H54 (cell line): Measurements from ENCODE around the gene TCF7.

ENCODE experiments used
- DNase-seq: peaks from one replicate; pipeline ENCODE4 v3.0.0; 2011; ENCODE audit warnings: low spot score, mixed read lengths; ENCODE audit not compliant: insufficient read length
- FAIRE-seq: peaks from 3 replicates; lab custom pipeline; 2011; peaks lifted over from hg19 to GRCh38; lab: Jason Lieb, UNC
- POLR2A ChIP-seq: IDR thresholded peaks from 2 replicates; pipeline ENCODE4 v1.6.1; 2011; ENCODE audit warnings: low read depth, mild to moderate bottlenecking, low read length

The TCF7 gene

DNA sequence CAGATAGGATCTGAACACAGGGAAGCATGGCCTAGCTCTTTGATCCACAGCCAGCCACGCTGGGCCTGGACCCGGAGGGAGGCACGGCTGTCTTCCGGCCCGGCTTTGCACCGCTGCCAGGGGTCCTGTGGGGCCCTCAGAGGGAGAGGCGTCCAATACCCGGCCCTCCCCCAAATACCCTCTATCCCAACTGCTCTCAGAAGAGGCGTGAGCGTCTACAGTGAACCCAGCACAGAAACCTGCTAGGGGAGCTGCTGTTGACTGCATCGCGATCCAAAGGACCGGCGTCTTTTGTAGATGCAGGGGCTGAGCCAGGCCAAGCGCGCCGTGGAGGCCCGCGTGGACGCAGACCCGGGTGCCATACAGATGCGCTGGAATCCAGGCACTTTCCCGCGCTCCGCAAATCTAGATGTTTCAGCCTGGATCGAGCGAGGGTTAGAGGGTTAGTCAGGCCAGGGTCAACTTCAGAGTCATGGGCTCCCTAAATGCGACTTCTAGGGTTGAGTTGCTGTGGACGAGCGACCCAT lies 1.1 kb upstream of the TCF7 start:
- FAIRE-seq (no peak), DNase-seq (no peak)
- no peak for TF ChIP-seq POLR2A

DNA sequence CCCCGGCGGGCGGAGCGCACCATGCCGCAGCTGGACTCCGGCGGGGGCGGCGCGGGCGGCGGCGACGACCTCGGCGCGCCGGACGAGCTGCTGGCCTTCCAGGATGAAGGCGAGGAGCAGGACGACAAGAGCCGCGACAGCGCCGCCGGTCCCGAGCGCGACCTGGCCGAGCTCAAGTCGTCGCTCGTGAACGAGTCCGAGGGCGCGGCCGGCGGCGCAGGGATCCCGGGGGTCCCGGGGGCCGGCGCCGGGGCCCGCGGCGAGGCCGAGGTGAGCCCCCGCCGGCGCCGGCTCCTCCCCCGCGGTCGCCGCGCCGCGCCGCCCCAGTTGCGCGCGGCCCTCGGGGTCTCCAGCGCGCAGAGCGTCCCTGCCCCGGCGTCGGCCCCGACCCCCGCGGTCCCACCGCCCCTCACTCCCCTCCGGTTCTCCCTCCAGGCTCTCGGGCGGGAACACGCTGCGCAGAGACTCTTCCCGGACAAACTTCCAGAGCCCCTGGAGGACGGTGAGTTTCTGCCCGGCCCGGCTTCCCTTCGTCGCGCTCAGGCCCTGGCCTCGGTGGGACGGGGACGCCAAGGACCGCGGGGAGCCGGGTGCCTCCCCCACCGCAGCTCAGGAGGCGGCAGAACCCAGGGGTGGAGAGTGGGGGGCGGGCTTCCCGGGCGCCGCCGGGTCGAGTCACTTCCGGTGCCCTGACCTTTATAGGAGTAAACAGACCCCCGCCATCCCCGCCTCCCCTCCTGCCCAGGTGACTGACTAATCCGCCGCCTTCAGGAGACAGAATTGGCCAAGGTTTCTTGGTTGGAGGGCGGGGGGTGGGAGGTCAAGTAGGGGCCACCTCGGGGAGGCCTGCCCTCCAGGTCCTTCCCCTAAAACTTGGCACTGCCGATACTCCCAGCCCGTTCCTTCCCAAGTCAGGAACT lies 665 bp downstream of the TCF7 start:
- no peak for DNase-seq
- no peak for TF ChIP-seq POLR2A
- no peak for FAIRE-seq

DNA sequence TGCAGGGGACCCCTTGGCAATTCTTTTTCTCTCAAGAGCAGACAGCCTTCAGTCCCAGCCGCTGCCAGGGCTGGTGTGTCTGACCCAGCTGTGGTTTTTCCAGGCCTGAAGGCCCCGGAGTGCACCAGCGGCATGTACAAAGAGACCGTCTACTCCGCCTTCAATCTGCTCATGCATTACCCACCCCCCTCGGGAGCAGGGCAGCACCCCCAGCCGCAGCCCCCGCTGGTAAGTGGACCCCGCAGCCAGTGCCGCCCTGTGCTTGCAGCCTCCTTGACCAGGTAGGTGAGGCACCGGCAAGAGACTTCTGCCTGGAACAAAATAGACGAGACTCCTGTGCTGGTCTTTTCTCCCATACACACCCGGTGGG lies 1.3 kb downstream of the TCF7 start:
- no peak for TF ChIP-seq POLR2A
- FAIRE-seq (no peak), DNase-seq (peak; percentile 47)

DNA sequence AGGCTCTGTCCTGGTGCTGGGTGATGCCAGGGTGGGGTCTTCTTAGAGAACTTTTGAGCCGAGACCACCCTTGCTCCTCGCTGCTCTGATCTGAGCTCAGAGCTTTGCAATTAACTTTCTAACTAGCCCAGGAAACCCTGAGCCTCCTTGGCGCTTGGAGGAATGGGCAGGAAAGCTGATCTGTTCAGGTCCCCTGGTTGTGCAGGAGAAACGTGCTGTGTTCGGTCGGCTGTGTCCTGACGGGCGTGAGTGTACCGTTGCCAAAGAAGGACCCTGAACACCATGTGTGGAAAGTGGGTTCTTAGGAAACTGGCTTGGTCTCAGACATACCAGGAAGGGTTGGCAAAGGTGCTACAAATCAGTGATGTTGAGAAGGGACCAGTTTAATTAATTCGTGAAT lies 1.8 kb downstream of the TCF7 start:
- FAIRE-seq = no peak
- DNase-seq = no peak
- no peak for TF ChIP-seq POLR2A

DNA sequence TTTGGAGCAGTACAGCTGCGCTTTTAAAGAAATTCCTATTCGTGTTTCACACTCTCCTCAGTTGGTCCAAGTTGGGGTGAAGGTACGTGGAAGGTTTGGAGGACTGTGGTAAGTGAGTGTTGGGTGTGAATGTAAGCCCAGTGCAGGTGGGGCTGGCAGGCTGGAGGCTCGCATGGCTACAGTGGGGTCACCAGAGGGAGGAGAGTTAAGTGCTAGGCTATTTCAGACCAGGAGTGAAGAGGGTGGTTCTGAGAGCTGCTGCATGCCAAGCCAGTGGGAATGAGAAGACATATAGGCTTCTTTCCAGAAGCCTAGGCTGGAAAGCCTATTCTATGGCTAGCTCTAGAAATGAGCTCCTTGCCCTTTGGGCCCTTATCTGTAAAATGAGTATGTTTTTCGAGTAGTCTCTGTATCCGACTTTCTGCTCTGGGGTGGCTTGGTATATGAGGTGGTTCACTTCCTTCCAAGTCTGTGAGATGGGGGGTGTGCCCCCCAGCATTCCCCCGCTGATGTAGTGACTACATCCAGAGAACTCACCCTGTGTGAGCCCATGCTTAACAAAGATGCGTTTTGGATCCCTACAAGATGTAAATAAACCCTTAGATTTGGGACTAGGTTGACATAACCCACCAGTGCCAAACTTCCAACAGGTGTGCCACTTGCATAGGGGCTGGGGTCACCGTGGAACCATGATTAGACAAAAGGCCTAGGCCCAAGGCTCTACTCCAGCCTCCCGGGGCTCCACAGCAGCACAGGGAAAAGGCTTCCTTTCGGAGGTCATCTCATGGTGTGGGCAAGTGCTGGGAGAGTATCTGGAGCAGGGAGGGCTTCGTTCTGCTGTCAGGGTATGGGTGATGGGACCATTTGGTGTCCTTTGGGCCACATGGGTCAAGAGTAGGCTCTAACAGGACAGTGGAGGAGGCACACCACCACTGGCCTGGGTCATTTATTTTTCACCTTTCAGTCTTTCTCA lies 2.6 kb downstream of the TCF7 start:
- FAIRE-seq (no peak), DNase-seq (no peak)
- TF ChIP-seq POLR2A = no peak

DNA sequence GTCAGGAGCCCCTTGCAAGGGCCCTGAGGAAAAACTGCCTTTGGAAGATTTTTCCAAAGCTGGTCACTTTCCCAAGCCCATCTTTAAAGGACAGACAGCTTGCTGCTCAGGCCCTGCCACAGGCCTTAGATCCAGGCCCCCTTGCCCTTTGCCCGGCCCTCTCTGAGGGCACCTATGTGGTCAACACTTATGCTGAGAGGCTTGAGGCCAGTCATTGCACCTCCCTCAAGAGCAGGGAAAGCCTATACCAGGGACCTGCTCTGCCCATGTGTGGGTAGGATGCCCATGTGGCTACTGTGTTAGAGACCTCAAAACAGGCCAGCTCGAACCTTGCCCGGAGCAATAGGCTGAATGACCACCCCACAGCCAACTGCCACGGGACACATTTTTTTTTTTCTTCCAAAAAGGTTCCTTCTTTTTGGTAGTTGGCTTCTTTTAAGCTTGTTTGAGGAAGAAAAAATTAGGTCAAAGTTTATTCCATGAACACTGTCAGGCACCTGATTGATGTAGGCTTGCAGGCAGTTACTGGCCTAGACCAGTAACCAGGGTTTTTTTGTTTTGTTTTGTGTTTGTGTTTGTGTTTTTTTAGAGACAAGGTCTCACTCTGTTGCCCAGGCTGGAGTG lies 3.8 kb downstream of the TCF7 start:
- no peak for TF ChIP-seq POLR2A
- no peak for FAIRE-seq

DNA sequence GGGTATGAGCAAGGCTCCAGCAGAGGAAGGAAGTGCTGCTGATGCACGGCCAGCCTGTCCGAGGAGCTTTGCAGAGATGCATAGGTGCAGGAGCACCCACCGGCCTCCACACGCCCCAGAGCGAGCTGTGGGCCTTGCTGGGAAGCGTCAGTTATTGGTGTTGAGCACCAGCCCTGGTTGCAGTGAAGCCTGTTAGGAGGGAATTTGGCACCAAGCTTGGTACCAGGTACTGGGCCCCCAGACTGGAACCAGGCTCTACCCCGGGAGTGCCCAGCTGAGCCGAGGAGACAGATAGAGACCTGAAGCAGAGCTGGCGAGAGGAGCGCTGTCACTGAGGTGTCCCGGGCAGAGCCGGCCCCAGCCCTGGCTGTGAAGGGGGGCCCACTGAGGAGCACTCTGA lies 5.2 kb downstream of the TCF7 start:
- DNase-seq (no peak), FAIRE-seq (no peak)
- no peak for TF ChIP-seq POLR2A

More for the DNA sequence above, 3.8 kb downstream of the TCF7 start:
- no peak for DNase-seq

DNA sequence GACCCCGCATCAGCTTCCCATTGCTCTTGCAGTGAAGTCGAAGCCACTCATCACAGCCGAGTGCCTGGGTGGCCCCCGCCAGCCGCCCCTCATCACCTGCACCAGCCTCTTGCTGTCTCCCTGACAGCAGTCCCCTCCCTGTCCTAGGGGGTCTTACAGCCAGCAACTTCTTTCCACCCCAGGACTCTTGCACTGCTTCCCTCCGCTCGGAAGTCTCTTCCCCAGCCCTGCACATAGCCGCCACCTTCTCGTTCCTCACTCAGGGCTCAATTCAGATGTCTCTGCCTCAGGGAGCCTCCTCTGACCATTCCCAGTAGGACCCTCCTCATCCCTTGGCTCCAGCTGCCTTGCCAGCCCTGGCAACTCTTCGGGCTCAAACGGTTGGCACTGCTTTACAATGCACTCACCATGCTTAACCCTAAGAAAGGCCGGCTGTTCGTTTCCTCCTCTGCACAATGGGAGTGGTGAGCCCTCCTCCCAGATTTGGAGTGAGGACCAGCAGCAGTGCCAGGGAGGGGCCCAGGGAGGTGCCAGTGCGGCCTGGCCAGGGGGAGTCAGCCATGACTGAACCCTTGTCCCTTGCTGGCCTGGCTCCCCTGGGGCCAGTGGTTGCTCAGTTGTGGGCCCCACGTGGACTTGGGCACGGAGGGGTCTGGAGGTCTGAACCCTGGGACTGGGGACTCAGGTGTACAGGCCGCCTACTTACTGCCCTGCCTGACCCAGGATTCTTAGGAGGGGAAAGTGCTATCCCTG lies 6.1 kb downstream of the TCF7 start:
- DNase-seq = no peak
- no peak for FAIRE-seq
- TF ChIP-seq POLR2A = no peak

DNA sequence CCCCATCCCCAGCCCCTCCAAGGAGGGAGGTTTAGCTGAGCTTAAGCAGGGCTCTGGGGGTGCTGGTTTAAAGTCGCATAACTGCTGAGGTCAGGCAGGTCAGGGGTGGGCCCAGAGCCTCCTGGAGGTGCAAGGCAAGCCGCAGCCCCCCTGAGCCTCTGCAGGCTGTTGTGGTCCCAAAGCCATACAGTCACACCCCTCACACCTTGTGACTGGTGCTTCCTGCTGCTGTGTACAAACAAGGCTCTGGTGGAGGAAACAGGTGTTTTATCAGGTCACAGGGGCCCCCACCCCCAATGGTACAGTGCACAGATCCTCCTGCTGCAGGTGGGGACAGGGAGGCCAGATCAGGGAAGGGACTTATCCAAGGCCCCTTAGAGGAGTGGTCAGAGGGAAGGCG lies 8.0 kb downstream of the TCF7 start:
- FAIRE-seq (no peak), DNase-seq (no peak)
- no peak for TF ChIP-seq POLR2A

DNA sequence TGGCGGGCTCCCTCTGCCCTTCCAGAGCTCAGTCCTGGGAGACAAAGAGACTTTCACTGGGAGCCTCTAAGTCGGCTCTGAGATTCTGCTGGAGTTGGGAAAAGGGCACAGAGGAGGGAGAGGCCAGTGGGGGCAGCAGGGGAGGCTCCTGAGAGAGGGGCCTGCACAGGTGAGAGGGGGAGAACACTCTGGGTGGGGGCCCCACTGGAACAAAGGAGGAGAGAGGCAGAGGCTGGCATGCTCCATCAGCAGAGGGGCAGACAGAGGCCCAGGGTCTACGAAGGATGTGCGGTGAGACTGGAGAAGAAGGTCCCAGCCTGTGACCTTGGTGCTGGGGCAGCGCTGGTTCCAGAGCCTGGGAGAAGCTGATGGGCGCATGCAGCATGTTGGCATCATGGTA lies 8.9 kb downstream of the TCF7 start:
- no peak for TF ChIP-seq POLR2A
- no peak for FAIRE-seq
- DNase-seq = no peak

DNA sequence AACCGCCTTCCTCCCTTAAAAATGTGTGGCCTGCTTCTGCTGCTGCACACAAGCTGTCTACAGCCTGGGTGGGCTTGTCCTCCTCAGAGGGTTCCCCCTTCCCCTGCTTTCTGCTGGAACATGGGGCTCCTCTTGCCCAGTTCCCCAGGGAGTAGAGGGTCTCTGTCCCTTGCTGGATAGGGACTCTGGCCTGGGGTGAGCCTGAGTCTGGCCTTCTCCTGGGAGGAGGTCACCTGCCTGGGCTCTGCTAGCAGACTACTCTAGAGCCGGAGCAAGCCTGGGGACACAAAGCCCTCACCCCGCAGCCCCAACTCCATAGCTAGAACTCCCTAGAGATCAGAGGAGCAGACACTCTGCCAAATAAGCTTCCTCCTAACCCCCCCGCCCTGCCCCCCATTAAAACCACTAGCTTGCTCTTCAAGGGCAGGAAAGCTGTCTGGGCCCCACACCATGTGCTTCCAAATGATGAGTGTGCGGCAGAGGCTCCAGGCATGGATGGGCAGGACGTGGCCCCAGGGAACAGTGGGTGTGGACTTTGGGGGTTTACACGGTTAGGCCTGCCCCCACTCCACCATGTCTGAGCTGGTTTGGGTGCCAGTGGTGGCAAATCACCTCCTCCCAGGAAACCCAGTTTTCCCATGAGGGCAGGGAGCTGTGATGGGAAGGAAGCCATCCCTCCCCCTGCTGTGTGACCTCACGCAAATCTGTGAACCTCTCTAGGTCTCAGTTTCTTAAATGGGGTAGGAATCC lies 10.0 kb downstream of the TCF7 start:
- TF ChIP-seq POLR2A = no peak
- DNase-seq (peak; percentile 85), FAIRE-seq (peak; percentile 43)

DNA sequence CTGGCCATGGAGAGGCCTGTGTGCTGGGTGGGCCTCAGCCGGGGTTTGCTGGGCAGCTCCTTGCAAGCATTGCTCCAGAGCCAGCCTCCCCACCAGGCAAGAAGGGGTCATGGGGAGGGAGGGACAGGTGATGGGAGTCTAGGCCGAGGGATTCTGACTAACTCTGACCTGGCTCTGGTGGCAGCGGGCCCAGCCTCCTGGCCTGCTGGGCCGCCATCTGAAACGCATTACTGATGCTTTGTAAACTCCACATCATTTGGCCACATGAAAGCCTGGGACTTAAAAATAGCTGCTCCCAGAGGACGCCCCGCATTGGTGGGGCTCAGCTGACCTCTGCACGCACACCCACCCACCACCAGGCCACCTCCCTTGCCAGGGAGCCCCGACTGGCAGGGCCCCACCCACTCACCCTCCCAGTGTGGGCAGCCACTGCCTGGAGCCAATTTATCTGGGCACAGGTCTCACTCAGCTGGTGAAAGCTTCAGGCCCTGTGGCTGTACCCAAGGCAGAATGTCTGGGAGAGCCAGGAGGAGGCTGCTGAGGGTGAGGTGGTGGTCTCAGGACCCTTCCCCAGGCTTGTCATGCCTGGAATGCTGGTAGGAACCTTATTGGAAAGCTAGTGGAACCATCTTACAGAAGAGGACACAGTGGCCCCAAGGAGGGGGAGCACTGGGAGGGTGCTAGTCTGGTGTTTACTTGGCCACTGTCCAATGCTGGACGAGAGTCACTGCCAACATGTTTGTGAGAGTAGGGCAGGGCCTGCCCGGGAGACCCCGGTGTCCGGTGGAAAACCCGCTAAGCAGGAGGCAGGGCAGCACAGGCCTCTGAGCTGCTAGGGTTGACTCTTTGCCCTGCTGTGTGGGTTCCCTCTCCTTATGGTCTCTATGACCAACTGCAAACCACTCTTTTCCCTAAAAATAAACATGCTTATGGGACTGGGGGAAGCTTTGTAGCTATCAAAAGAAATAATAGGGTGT lies 10.8 kb downstream of the TCF7 start:
- DNase-seq (peak; percentile 94), FAIRE-seq (peak; percentile 38)
- TF ChIP-seq POLR2A = no peak
